ENCODE data around the gene FZD10. TPM values are rescaled to one million over a fixed set of nuclear protein-coding genes. Genes with fewer than 3 reads are reported as not detected.

Gene FZD10
- total and polyA plus RNA-seq, 2 of the 8 experiments (the other 6 are each of a cell fraction or from before 2014, with no cell fraction given), result 0.11 to 0.60 TPM

DNA sequence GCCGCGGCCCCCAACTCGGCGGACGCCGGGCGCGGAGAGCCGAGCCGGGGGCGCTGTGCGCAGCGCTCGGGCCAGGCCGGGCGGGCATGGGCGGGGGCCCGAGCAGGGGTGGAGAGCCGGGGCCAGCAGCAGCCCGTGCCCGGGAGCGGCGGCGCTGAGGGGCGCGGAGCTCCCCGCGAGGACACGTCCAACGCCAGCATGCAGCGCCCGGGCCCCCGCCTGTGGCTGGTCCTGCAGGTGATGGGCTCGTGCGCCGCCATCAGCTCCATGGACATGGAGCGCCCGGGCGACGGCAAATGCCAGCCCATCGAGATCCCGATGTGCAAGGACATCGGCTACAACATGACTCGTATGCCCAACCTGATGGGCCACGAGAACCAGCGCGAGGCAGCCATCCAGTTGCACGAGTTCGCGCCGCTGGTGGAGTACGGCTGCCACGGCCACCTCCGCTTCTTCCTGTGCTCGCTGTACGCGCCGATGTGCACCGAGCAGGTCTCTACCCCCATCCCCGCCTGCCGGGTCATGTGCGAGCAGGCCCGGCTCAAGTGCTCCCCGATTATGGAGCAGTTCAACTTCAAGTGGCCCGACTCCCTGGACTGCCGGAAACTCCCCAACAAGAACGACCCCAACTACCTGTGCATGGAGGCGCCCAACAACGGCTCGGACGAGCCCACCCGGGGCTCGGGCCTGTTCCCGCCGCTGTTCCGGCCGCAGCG is 639 bp downstream of the FZD10 start (continued):
- TF ChIP-seq, protein P1, sequence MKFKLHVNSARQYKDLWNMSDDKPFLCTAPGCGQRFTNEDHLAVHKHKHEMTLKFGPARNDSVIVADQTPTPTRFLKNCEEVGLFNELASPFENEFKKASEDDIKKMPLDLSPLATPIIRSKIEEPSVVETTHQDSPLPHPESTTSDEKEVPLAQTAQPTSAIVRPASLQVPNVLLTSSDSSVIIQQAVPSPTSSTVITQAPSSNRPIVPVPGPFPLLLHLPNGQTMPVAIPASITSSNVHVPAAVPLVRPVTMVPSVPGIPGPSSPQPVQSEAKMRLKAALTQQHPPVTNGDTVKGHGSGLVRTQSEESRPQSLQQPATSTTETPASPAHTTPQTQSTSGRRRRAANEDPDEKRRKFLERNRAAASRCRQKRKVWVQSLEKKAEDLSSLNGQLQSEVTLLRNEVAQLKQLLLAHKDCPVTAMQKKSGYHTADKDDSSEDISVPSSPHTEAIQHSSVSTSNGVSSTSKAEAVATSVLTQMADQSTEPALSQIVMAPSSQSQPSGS (IDR thresholded peaks at IDR 0.05; ENCODE audit: low read length), result no peak
- TF ChIP-seq KDM4A (IDR thresholded peaks at IDR 0.05; ENCODE audit: low read depth, low read length, severe bottlenecking) (peak; percentile 2), RFX5 (IDR thresholded peaks at IDR 0.05; ENCODE audit: borderline replicate concordance, low read depth, low read length) (no peak), BACH1 (IDR thresholded peaks at IDR 0.05; ENCODE audit: low read length) (no peak), RXRA (IDR thresholded peaks at IDR 0.05; ENCODE audit: insufficient read depth, low read depth, low read length) (no peak), HDAC6 (IDR thresholded peaks at IDR 0.05; ENCODE audit: low read depth, low read length) (no peak), POU5F1 (IDR thresholded peaks at IDR 0.05; ENCODE audit: low read depth, low read length) (no peak), SP2 (IDR thresholded peaks at IDR 0.05; ENCODE audit: low read length) (no peak), TAF1 (IDR thresholded peaks at IDR 0.05; ENCODE audit: low read depth, low read length) (no peak), SUZ12 (IDR thresholded peaks at IDR 0.05; ENCODE audit: low read length) (no peak), NRF1 (IDR thresholded peaks at IDR 0.05; ENCODE audit: low read depth, low read length) (no peak), MAFK (IDR thresholded peaks at IDR 0.05; ENCODE audit: low read depth, low read length) (no peak)
- TF ChIP-seq, protein P2, sequence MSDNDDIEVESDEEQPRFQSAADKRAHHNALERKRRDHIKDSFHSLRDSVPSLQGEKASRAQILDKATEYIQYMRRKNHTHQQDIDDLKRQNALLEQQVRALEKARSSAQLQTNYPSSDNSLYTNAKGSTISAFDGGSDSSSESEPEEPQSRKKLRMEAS (IDR thresholded peaks at IDR 0.05), result 0 out of 2 replicates have a peak, but pooled peaks have one; percentile 18
- TF ChIP-seq, protein P3, sequence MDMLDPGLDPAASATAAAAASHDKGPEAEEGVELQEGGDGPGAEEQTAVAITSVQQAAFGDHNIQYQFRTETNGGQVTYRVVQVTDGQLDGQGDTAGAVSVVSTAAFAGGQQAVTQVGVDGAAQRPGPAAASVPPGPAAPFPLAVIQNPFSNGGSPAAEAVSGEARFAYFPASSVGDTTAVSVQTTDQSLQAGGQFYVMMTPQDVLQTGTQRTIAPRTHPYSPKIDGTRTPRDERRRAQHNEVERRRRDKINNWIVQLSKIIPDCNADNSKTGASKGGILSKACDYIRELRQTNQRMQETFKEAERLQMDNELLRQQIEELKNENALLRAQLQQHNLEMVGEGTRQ (IDR thresholded peaks at IDR 0.05; ENCODE audit: low read length), result no peak
